WTC11 (cell line): ENCODE data around the gene VAV2.

ENCODE experiments used
- CBFB ChIP-seq: sonication (generic); formaldehyde crosslinking; IDR thresholded peaks from 2 replicates; pipeline ENCODE4 v1.8.1; 2022; ENCODE audit warnings: mild to moderate bottlenecking, low read depth, missing genetic modification reagents
- CTCF ChIP-seq: fragments of 200-600 bp; IDR thresholded peaks from 2 replicates; pipeline ENCODE4 v1.8.0; 2022; ENCODE audit warnings: antibody characterized with exemption
- STAT6 ChIP-seq: sonication (generic); formaldehyde crosslinking; conservative IDR thresholded peaks from 2 replicates; pipeline ENCODE4 v1.8.1; 2023; ENCODE audit warnings: mild to moderate bottlenecking, low read depth, missing genetic modification reagents, moderate library complexity
- TCF7 ChIP-seq: sonication (generic); formaldehyde crosslinking; IDR thresholded peaks from 2 replicates; pipeline ENCODE4 v1.8.0; 2022; ENCODE audit warnings: mild to moderate bottlenecking, low read depth, missing genetic modification reagents, moderate library complexity
- ZNF671 ChIP-seq: fragments of 250-450 bp; sonication (Bioruptor Pico); IDR thresholded peaks from 2 replicates; pipeline ENCODE4 v1.8.0; 2021; ENCODE audit warnings: mild to moderate bottlenecking
- TF ChIP-seq, protein P1 (sequence below): sonication (generic); formaldehyde crosslinking; IDR thresholded peaks from 2 replicates; pipeline ENCODE4 v1.8.1; 2023; ENCODE audit warnings: mild to moderate bottlenecking, missing genetic modification reagents, borderline replicate concordance

DNA sequence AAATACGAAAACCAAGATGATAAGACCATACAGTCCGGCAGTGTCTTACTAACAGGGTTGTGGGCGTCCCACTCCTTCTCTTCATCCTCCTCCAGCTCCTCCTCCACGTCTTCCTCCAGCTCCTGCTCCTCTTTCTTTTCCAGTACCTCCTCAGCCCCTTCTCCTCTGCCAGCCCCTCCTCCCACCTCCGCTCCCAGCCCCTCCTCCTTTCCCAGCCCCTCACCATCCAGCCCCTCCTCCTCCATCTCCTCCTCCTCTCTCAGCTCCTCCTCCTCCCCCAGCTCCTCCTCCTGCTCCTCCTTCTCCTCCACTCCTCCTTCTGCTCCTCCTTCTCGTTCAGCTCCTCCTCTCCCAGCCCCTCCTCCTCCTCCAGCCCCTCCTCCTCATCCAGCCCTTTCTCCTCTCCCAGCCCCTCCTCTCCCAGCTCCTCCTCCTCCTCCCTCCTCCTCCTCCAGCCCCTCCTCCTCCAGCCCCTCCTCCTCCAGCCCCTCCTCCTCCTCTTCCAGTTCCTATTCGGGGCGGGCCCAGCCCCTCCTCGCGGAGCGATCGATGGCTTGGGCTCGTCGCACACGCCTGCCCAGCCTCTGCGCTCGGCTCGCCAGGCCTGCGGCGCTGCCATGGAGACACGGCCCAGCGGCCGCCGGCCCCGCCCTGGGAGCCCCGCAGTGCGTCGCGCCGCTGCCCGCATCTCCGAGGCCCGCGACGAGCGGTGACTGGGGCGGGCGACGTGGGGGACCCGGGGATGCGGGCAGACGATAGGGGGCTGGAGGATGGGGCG, 32.9 kb upstream of the VAV2 start, which contains the start of gene BRD3OS:
- no peak for TF ChIP-seq CTCF
- TF ChIP-seq CBFB (CRISPR knock-in tag): 0 out of 2 replicates have a peak, but pooled peaks have one; percentile 68
- no peak for TF ChIP-seq TCF7 (CRISPR knock-in tag)
- TF ChIP-seq ZNF671: no peak
- no peak for TF ChIP-seq STAT6 (CRISPR knock-in tag)
- TF ChIP-seq, protein P1, sequence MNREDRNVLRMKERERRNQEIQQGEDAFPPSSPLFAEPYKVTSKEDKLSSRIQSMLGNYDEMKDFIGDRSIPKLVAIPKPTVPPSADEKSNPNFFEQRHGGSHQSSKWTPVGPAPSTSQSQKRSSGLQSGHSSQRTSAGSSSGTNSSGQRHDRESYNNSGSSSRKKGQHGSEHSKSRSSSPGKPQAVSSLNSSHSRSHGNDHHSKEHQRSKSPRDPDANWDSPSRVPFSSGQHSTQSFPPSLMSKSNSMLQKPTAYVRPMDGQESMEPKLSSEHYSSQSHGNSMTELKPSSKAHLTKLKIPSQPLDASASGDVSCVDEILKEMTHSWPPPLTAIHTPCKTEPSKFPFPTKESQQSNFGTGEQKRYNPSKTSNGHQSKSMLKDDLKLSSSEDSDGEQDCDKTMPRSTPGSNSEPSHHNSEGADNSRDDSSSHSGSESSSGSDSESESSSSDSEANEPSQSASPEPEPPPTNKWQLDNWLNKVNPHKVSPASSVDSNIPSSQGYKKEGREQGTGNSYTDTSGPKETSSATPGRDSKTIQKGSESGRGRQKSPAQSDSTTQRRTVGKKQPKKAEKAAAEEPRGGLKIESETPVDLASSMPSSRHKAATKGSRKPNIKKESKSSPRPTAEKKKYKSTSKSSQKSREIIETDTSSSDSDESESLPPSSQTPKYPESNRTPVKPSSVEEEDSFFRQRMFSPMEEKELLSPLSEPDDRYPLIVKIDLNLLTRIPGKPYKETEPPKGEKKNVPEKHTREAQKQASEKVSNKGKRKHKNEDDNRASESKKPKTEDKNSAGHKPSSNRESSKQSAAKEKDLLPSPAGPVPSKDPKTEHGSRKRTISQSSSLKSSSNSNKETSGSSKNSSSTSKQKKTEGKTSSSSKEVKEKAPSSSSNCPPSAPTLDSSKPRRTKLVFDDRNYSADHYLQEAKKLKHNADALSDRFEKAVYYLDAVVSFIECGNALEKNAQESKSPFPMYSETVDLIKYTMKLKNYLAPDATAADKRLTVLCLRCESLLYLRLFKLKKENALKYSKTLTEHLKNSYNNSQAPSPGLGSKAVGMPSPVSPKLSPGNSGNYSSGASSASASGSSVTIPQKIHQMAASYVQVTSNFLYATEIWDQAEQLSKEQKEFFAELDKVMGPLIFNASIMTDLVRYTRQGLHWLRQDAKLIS (CRISPR knock-in tag): no peak
